ENCODE results near the gene PTGES. TPM values are rescaled to one million over a fixed set of nuclear protein-coding genes. Genes with fewer than 3 reads are reported as not detected.

PTGES gene
- total RNA-seq, 1 donor from 2014 or later, result 1.9 TPM

DNA sequence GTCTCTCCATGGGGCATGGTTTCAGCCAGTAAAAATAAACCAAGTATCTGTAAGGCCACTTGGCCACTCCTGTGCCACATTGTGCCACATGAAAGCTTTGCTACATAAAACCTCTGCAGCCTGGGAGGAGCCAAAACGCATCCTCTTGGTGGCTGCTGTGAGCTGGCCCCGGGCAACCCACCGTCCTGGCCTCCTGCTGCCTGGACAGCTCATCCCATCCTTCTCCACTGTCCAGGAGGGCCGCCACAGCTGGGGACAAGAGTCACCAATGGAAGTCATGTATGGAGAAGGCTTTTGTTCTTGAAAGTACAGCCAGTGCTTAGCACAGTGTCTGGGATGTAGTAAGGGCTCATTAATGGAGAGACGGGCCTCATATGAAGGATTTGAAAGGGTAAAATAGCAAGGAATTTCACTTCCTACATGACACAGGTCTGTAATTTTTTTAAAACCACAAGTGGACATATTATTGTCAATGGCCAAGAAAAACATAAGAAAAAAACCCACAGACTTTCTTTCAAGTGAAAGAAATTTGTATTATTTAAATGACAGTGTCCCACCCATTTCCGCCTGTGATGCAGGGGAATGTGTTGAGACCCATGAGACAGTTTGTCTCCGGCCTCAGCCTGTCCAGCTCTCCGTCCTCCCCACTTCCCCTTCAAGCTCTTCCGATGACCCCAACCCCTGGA, 6.6 kb downstream of the PTGES start:
- Histone ChIP-seq H3K4me3 (no peak overlapping the region), H3K4me1 (no peaks in the 10 kb centered on the region), H3K9me3 (replicated peaks) (no peaks in the 10 kb centered on the region), H3K27ac (replicated peaks) (no peak overlapping the region), H3K27me3 (ENCODE audit: low read depth) (peaks cover 13% of the 10 kb centered on the region), H3K36me3 (no peaks in the 10 kb centered on the region)
- intact Hi-C loops (cut with micrococcal nuclease), result no loop called here
- TF ChIP-seq, protein P1, sequence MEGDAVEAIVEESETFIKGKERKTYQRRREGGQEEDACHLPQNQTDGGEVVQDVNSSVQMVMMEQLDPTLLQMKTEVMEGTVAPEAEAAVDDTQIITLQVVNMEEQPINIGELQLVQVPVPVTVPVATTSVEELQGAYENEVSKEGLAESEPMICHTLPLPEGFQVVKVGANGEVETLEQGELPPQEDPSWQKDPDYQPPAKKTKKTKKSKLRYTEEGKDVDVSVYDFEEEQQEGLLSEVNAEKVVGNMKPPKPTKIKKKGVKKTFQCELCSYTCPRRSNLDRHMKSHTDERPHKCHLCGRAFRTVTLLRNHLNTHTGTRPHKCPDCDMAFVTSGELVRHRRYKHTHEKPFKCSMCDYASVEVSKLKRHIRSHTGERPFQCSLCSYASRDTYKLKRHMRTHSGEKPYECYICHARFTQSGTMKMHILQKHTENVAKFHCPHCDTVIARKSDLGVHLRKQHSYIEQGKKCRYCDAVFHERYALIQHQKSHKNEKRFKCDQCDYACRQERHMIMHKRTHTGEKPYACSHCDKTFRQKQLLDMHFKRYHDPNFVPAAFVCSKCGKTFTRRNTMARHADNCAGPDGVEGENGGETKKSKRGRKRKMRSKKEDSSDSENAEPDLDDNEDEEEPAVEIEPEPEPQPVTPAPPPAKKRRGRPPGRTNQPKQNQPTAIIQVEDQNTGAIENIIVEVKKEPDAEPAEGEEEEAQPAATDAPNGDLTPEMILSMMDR (IDR thresholded peaks at IDR 0.05; ENCODE audit: borderline replicate concordance), result no peak
- no peak for DNase-seq

DNA sequence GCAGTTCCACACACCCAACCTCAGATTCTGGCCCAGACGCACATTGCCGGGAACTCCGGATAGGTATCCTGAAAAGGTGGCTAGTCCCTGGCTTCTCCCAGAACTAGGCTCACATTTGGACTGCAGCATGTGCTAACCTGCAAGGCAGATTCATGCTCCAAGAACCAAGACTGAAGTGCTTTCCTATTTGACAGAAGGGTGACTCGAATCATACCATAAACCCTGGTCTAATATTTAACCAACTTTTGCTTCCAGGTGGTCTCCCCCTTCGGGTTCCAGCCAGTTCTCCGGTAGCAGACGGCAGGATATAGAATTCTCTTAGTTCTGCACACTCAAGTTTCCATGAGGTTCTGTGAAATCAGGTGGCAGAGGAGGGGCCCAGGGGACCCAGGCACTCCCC, 7.6 kb downstream of the PTGES start:
- TF ChIP-seq, protein P1 (IDR thresholded peaks at IDR 0.05; ENCODE audit: borderline replicate concordance), result no peak
- intact Hi-C loops (cut with micrococcal nuclease), result no loop called here

DNA sequence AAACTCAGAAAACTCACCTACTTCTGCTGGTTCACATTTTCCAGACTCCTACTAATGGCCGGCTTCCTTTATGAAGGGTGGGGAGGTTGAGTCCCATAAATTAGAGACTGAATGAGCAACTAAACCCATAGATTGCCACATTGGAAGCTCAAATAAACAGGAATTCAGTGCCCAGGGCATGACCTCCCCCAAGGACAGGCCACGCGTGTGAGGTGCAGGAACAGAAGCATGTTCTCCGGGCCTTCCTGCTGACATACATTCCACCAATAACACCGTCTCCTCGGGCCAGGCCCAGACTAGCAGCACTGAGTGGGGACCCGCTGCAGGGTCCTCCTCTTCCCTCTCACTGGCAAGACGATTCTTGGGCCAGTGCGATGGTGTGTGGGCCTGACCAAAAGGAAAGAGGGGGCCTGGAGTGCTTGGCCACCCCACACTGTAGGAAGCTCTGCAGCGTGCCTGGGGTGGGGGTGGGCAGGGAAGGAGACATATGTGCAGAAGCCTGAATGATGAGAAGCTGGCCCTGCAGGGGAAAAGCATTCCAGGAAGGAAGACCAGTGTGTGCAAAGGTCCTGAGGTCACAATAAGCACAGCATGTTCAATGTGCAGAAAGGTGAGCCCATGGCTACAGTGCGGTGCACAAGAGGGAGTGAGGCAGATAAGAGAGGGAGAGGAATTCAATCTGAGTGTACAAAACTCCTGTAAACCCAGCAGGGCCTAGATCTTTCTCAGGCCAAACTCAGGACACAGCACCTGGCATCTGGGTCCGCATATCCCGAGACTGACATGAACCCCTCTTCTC, 12.0 kb downstream of the PTGES start:
- Histone ChIP-seq H3K9me3 (replicated peaks) (no peaks in the 10 kb centered on the region), H3K36me3 (no peaks in the 10 kb centered on the region), H3K27ac (replicated peaks) (no peak overlapping the region), H3K4me1 (peaks cover 7% of the 10 kb centered on the region), H3K27me3 (ENCODE audit: low read depth) (peaks cover 11% of the 10 kb centered on the region), H3K4me3 (no peak overlapping the region)
- TF ChIP-seq, protein P1 (IDR thresholded peaks at IDR 0.05; ENCODE audit: borderline replicate concordance), result no peak
- DNase-seq, result no peak
- intact Hi-C loops (cut with micrococcal nuclease), result no loop called here

More for the DNA sequence above, 7.6 kb downstream of the PTGES start:
- no peaks in the 10 kb centered on the region for H3K4me1 ChIP-seq
- no peak overlapping the region for H3K4me3 ChIP-seq
- H3K9me3 ChIP-seq (replicated peaks), result no peaks in the 10 kb centered on the region
- H3K36me3 ChIP-seq, result no peaks in the 10 kb centered on the region
- DNase-seq, result no peak
- H3K27me3 ChIP-seq (ENCODE audit: low read depth), result peaks cover 3% of the 10 kb centered on the region
- no peak overlapping the region for H3K27ac ChIP-seq (replicated peaks)

DNA sequence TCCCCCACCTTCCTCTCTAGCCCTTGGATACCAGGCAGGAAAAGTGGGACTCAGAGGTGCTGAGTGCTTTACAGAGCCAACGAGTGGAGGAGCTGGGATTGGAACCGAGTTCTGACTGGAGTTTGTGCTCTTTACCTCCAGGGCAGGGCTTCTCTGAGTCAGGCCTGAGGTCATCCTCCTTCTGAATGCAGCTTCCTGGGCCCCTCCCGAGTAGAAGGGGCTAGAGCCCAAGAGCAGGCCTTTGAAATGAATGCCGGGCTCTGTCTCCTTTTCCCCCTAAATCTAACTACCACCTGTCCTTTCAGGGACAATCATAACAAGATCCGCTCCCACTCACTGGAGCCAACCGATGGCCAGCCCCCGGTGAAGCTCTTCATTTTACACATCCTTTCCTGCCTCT, 12.7 kb downstream of the PTGES start:
- H3K9me3 ChIP-seq (replicated peaks), result no peaks in the 10 kb centered on the region
- peaks cover 7% of the 10 kb centered on the region for H3K4me1 ChIP-seq
- H3K4me3 ChIP-seq, result no peak overlapping the region
- peaks cover 15% of the 10 kb centered on the region for H3K27me3 ChIP-seq (ENCODE audit: low read depth)
- intact Hi-C loops (cut with micrococcal nuclease), result no loop called here
- H3K36me3 ChIP-seq, result no peaks in the 10 kb centered on the region
- DNase-seq, result no peak
- TF ChIP-seq, protein P1 (IDR thresholded peaks at IDR 0.05; ENCODE audit: borderline replicate concordance), result no peak
- no peak overlapping the region for H3K27ac ChIP-seq (replicated peaks)

DNA sequence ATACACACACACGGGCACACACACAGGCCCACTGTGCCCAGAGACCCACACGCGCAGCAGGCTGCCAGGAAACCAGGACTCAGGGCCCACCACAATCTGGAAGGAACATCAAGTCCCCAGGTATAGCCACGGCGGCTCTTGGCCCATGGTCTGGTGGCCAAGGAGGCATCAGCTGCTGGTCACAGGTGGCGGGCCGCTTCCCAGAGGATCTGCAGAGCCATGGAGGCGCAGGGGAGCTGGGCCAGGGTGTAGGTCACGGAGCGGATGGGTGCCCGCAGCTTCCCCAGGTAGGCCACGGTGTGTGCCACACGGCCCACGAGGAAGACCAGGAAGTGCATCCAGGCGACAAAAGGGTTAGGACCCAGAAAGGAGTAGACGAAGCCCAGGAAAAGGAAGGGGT, 13.4 kb downstream of the PTGES start:
- Histone ChIP-seq H3K4me1 (peaks cover 7% of the 10 kb centered on the region), H3K4me3 (no peak overlapping the region), H3K36me3 (no peaks in the 10 kb centered on the region), H3K27ac (replicated peaks) (no peak overlapping the region), H3K9me3 (replicated peaks) (no peaks in the 10 kb centered on the region), H3K27me3 (ENCODE audit: low read depth) (peaks cover 17% of the 10 kb centered on the region)
- TF ChIP-seq, protein P1 (IDR thresholded peaks at IDR 0.05; ENCODE audit: borderline replicate concordance), result no peak
- no peak for DNase-seq
- intact Hi-C loops (cut with micrococcal nuclease), result loop anchor here (5.0 kb wide), 1 partner anchor 43 kb away; no protein-coding TSS in a partner anchor

Data from left ventricle myocardium inferior (tissue), 1 donor.